Measurements from ENCODE around the gene B4GALT3.
"Not testable (repeated sequence)": the region's sequence is repeated elsewhere in the genome, so short reads cannot be mapped to it uniquely, and the experiment has no call there.

The B4GALT3 gene

DNA sequence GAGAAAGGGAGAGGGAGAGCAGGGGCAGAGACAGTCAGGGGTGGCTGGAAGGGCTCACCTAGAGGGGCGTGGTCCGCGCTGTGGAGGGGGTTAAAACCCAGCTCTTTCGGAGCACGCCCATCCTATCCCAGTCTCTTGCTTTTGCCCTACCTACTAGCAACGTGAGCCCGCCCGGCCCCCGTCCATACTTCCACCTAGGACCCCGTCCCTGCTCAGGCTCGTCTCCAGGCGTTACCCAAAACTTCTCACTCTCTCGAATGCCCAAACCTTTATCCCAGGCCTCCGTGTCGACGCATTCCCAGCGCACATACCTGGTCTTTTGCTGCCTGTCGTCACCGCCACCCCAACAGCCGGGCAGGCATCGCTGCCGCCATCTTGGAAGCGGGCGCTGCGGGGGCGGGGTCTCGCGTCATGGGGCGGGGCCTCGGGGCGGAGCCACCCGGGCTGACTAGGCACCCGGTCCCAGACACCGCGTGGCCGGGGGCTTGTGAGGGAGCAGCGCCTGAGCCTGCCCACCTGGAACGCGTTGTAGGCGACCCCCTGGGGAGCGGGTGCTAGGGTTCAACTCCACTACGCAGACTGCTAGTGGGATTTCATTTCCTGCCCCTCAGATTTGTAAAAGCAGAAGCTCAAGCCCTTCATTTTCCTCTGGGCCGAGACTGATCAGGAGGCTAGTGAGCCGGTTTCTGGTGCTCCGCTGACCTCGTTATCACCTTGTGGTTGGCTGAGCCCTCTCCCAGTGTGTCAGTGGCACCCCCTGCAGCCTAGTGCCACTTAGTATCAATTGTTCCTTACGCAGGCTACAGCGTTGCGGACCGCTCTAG, at the start of gene B4GALT3:
Gene B4GALT3, minus strand, starts transcription at position 396 of the 824 bp plus-strand sequence. CDS start 1,447 bp downstream, outside the sequence.
- DNase-seq = peak; percentile 93

- DNase-seq = no peak
Observed at GRCh38 chr1:161226759-161227158, 49.5 kb upstream of the B4GALT3 start.

DNA sequence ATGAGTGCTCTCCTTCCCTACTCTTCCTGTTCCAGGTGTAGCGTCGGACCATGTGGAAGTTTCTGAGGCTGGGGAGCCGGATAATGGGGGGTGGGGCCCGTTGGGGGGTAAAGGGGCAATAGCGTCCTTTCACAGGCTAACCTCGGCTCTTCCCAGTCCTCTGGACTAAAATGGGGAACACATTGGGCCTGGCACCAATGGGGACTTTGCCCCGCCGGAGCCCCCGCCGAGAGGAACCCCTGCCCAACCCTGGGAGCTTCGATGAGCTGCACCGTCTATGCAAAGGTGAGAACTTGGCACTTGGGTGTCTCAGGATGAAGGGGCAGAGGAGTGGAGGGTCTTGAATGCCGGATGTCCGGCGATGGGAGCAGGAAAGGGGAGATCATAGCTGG, 49.0 kb upstream of the B4GALT3 start:
- no peak for DNase-seq

DNA sequence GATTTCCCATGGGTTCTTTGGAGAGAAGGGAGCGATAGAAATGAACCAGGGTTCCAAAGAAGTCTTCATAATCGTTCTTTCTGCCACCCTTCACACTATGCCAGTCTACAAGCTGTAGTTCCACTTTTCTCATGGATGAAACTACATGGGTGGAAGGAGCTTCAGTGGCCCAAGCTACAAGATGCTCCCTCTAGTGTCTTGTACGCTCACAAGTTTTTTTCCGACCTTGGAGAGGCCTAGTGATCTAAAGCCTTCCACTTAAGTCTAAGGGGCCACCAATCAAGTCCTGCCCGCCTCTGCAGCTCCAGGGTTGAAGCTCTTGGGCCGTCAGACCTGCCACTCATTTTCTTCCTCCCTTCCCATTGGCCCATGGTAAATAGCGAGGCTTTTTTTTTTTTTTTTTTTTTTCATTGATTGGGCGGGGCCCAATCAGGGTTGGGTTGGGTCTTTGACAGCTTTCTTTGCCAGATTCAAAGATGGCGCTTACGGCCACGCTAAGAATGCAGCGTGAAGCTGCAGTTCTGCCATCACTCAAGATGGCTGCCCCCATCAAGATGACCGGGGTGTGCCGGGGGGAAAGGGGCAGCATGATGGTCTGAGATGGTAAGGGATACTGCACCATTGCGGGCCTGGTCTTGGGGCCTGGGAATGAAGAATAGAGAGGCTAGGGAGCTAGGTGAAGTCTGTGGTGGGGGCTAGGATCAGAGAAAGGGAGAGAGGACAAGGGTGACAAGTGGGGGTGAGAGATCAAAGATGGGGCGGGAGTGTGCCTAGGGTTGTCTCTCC, 48.4 kb upstream of the B4GALT3 start, which contains the start of gene TOMM40L:
Gene TOMM40L, plus strand, starts transcription at position 527 of the 786 bp plus-strand sequence. CDS start 430 bp downstream, outside the sequence.
- peak; percentile 97 for DNase-seq

DNA sequence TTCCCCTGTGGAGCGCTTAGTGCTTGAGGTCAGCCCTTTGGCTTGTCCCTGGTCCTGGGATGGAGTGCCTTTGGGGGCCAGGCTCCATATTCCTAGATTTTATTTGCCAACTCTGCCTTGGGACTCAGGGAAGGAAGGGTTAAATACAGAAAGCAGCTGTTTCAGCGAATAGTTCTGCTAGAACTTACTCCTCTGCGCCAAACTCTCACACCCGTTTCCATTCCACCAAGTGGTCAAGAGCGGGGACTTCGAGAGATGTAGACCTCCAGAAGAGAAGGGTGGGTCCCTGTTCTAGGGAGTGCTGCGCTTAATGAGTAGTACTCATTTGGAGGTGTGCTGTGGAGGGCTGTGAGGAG, 47.8 kb upstream of the B4GALT3 start:
- no peak for DNase-seq

- DNase-seq = not testable (repeated sequence)
Observed at GRCh38 chr1:161224695-161225087, 47.4 kb upstream of the B4GALT3 start.

GRCh38 chr1:161223805-161224694, 46.7 kb upstream of the B4GALT3 start:
- no peak for DNase-seq

GRCh38 chr1:161222175-161223019, 45.1 kb upstream of the B4GALT3 start:
- no peak for DNase-seq

DNA sequence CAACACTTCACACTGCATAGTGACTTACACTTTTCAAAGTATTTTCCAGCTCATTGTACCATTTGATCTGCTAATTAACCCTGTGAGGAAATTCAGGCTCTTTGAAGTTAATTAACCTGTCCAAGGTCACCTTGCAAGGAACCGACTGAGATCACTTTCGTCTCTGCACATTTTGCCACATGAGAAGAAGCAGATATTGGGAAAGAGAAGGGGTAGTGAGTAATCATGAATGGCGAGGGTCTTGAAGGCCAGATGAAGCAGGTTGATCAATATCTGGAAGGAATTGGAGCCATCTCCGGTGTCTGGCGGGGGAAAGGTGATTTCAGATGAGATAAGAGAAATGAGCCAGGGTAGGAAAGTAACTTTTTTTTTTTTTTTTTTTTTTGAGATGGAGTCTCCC, 42.7 kb upstream of the B4GALT3 start:
- DNase-seq = no peak

GRCh38 chr1:161219078-161219892, 42.0 kb upstream of the B4GALT3 start:
- no peak for DNase-seq

- DNase-seq = no peak
Observed at GRCh38 chr1:161218301-161219077, 41.2 kb upstream of the B4GALT3 start.

GRCh38 chr1:161217831-161218230, 40.5 kb upstream of the B4GALT3 start:
- no peak for DNase-seq

DNA sequence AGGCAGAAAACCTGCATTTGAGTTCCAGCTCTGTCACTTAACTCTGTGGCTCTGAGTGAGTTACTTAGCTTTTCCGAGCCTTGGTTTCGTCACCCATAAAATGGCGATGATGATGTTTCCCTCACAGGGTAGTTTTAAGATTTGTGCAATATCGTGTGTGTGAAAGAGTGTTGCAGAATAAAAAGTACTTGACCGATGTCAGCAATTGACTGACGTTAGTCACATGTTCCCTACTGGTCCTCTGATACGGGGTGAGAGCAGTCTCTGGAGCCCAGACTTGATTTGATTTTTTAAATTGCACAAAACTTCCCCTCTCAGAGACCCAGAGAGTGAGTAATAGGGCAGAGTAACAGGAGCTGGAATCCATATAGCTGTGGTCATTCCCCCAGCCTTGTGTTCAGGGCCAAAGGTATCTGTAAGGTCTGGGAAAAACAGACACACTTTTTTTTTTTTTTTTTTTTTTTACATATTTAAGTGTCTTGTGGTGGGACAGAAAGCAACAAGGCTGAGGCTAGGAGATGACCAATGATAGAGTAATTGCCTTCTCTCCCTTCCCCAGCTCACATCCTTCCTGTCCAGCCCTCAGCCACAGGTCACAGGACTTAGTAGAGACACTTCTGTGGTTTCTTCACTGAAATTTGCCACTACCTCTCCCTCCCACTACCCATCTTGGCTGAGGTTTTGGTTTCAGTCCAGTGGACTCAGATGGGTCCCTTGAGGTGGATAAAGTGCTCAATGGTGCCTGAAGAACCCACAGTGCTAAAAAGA, 39.8 kb upstream of the B4GALT3 start:
- DNase-seq = peak; percentile 27

GRCh38 chr1:161215076-161215475, 37.8 kb upstream of the B4GALT3 start, which contains the start of gene FCER1G:
TSS of gene FCER1G (plus strand) at chr1:161215295. CDS start at chr1:161215322, 27 bp downstream.
- DNase-seq = peak; percentile 23

GRCh38 chr1:161214369-161214768, 37.1 kb upstream of the B4GALT3 start:
- DNase-seq = no peak

GRCh38 chr1:161209790-161210409, 32.6 kb upstream of the B4GALT3 start:
- DNase-seq = peak; percentile 81

DNA sequence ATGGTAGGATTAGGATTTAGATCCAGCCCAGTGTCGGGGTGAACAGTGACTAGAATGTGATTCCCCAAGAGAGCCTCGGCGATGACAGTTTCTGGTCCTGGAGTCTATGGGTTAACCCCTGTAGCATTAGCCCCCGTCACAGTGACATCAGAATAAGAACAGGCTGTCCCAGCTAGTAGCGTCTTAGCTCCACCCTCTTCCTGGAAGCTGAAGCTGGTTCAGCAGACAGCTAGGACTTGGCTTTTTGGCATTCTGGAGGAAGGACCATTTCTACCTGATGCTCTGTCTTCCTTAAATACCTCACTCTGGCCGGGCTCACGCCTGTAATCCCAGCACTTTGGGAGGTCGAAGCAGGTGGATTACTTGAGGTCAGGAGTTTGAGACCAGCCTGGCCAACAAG, 29.9 kb upstream of the B4GALT3 start:
- DNase-seq = no peak

DNA sequence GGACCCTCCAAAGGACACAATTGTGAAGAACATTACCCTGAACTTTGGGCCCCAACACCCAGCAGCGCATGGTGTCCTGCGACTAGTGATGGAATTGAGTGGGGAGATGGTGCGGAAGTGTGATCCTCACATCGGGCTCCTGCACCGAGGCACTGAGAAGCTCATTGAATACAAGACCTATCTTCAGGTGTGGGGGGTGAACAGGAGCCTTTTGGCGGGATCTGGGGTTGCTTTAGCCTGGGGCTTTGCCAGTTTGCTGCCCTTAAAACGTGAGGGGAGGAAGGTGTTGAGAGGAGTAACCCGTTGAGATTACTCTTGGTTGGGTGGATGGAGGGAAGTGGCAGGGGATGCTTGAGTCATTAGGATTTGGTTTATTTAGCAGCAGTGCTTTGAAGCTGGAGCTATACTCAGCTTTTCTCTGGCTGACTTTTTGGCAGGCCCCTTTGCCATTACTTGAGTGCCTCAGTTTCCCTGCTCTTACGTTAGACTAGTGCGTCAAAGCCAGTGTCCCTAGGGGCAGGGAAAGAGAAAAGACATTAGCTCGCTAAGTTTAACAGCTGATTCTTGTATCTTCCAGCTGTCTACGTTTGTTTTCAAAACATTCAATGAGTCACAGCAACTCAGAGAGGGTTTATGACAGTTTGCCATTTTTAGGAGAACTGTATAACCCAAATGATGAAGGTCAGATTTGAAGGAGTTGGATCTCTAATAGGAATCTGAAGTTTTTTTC, 29.3 kb upstream of the B4GALT3 start:
- DNase-seq = no peak

Data from CD4-positive, alpha-beta T cell treated with Interleukin-10 for 1 hour (primary cell).